ENCODE measurements around the gene NDST3. TPM values are rescaled to one million over a fixed set of nuclear protein-coding genes. Genes with fewer than 3 reads are reported as not detected.

The NDST3 gene
- total RNA-seq, 4 donors from 2014 or later: under 0.01 TPM; not detected in 3

- H3K4me1 ChIP-seq: no peaks in the 10 kb centered on the region
- no peak overlapping the region for H3K27ac ChIP-seq (replicated peaks in 1 of 4)
- H3K4me3 ChIP-seq: no peak overlapping the region
- no peaks in the 10 kb centered on the region for H3K27me3 ChIP-seq
- intact Hi-C loops (cut with DNase I): no loop called here
- no peak for TF ChIP-seq EP300 (IDR thresholded peaks at IDR 0.05)
- no peak for TF ChIP-seq POLR2AphosphoS5 (IDR thresholded peaks at IDR 0.05)
- TF ChIP-seq POLR2A (IDR thresholded peaks at IDR 0.05; ENCODE audit: low read depth): no peak
- TF ChIP-seq CTCF (IDR thresholded peaks at IDR 0.05): no peak
- no peaks in the 10 kb centered on the region for H3K36me3 ChIP-seq
- WGBS: 17% methylated on average over 4 of the region's 4 CpGs
- no peak for DNase-seq (ENCODE audit: extremely low spot score)
- no peaks in the 10 kb centered on the region for H3K9me3 ChIP-seq
These were observed 139.9 kb downstream of the NDST3 start for GRCh38 chr4:118173956-118174725.

- Histone ChIP-seq H3K27ac (replicated peaks in 1 of 4) (no peak overlapping the region), H3K4me1 (no peaks in the 10 kb centered on the region), H3K27me3 (no peaks in the 10 kb centered on the region), H3K36me3 (no peaks in the 10 kb centered on the region), H3K9me3 (no peaks in the 10 kb centered on the region), H3K4me3 (no peak overlapping the region)
- WGBS: 86% methylated on average over 4 of the region's 4 CpGs
- no peak for DNase-seq (ENCODE audit: extremely low spot score)
- TF ChIP-seq EP300 (IDR thresholded peaks at IDR 0.05): no peak
- no peak for TF ChIP-seq POLR2A (IDR thresholded peaks at IDR 0.05; ENCODE audit: low read depth)
- TF ChIP-seq POLR2AphosphoS5 (IDR thresholded peaks at IDR 0.05): no peak
- no peak for TF ChIP-seq CTCF (IDR thresholded peaks at IDR 0.05)
- intact Hi-C loops (cut with DNase I): no loop called here
These were observed 141.2 kb downstream of the NDST3 start for GRCh38 chr4:118175506-118175905.

GRCh38 chr4:118177126-118177525, 142.8 kb downstream of the NDST3 start:
- no peak for DNase-seq (ENCODE audit: extremely low spot score)
- no peaks in the 10 kb centered on the region for H3K4me1 ChIP-seq
- intact Hi-C loops (cut with DNase I): no loop called here

GRCh38 chr4:118180776-118181175, 146.5 kb downstream of the NDST3 start:
- TF ChIP-seq EP300 (IDR thresholded peaks at IDR 0.05) (no peak), POLR2AphosphoS5 (IDR thresholded peaks at IDR 0.05) (no peak), CTCF (IDR thresholded peaks at IDR 0.05) (no peak), POLR2A (IDR thresholded peaks at IDR 0.05; ENCODE audit: low read depth) (no peak)
- Histone ChIP-seq H3K4me3 (no peak overlapping the region), H3K36me3 (no peaks in the 10 kb centered on the region), H3K4me1 (no peaks in the 10 kb centered on the region), H3K27ac (replicated peaks in 1 of 4) (no peak overlapping the region), H3K9me3 (no peaks in the 10 kb centered on the region), H3K27me3 (no peaks in the 10 kb centered on the region)
- no peak for DNase-seq (ENCODE audit: extremely low spot score)
- intact Hi-C loops (cut with DNase I): no loop called here
- WGBS: 82% methylated on average over 2 of the region's 2 CpGs

More at GRCh38 chr4:118177126-118177525, 142.8 kb downstream of the NDST3 start:
- no peaks in the 10 kb centered on the region for H3K36me3 ChIP-seq
- H3K9me3 ChIP-seq: no peaks in the 10 kb centered on the region
- no peak overlapping the region for H3K4me3 ChIP-seq
- no peaks in the 10 kb centered on the region for H3K27me3 ChIP-seq
- no peak for TF ChIP-seq CTCF (IDR thresholded peaks at IDR 0.05)
- no peak for TF ChIP-seq POLR2A (IDR thresholded peaks at IDR 0.05; ENCODE audit: low read depth)
- TF ChIP-seq EP300 (IDR thresholded peaks at IDR 0.05): no peak
- TF ChIP-seq POLR2AphosphoS5 (IDR thresholded peaks at IDR 0.05): no peak
- H3K27ac ChIP-seq (replicated peaks in 1 of 4): no peak overlapping the region

GRCh38 chr4:118190903-118191302, 156.6 kb downstream of the NDST3 start:
- Histone ChIP-seq H3K27me3 (no peaks in the 10 kb centered on the region), H3K36me3 (no peaks in the 10 kb centered on the region), H3K27ac (replicated peaks in 1 of 4) (no peak overlapping the region), H3K9me3 (no peaks in the 10 kb centered on the region), H3K4me1 (no peaks in the 10 kb centered on the region), H3K4me3 (no peak overlapping the region)
- intact Hi-C loops (cut with DNase I): no loop called here
- no peak for TF ChIP-seq EP300 (IDR thresholded peaks at IDR 0.05)
- WGBS: 92% methylated on average over 2 of the region's 2 CpGs
- no peak for DNase-seq (ENCODE audit: extremely low spot score)

All from esophagus muscularis mucosa (tissue), 4 donors.